DMS153 treated with DMSO at 0.1 percent for 48 hours (cell line): ENCODE results near the gene GMPPB.
"Not testable (repeated sequence)": the region's sequence is repeated elsewhere in the genome, so short reads cannot be mapped to it uniquely, and the experiment has no call there.

ENCODE experiments used
- DNase-seq: peaks from one replicate; lab custom pipeline; 2025; ENCODE audit not compliant: unreplicated experiment; lab: John Stamatoyannopoulos, UW

The GMPPB gene

DNA sequence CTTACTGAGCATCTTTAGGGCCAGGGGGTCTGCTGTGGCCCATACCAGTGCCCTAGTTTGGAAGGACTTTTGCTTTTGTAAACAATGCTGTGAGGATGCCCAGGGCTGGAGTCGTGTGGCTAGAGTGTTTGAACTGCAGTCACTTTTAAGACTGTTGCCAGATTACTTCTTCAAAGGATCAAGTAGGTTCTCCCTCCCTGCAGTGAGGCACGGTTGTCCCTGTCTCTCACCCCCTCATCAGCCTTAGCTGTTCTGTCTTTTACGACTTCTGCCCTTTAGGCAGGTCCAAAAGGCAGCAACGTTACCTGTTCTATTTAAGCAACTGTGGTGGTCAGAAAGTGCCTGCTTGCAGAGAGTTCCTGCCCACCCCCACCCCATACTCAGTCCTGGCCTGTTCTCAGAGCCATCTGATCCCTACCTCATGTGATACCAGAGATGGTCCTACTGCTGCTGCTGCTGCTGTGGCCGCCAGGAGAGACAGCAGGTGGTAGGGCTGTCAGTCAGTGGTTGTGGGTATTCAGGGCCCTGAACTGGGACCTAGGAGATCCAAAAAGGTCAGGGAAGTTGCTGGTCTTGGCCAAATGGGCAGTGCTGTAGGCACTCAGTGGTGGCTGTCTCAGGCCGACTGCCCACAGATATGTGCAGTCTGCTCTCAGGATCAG is 29.2 kb downstream of the GMPPB start:
- DNase-seq, result not testable (repeated sequence)

DNA sequence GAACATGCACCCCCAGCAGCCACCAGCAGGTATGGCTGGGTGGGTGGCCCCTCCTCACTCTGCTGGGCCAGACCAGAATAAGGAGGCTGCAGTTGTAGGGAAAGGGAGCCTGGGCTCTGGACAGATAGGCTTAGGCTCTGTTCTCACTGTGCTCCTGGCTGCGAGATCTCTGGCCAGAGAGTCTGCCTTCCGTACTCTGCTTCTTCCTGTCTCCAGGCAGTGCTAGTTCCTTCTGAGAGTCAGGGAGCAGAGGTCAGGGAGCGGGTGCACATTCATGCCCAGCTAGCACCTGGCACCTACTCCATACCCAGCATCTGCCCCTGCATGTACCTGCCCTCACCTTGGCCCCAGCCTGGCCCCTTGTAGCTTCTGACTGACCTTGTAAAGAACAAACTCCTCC is 32.3 kb downstream of the GMPPB start:
- not testable (repeated sequence) for DNase-seq

DNA sequence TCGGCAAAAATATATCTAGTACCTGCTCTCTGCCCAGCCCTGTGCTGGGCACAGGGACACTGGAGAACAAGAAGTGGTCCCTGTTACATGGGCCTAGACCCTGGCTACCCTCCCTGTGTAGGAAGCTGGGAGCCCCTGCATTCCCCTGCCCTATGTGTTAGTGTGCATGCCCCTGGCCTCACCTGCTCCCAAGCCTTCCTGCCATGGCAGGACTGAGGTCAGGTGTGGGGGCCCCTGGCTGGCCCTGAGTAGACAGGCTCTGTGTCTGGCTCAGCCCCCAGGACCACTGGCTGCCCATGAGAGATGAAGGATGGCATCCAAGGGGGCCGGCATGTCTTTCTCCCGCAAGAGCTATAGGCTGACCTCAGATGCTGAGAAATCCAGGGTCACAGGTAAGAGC is 32.9 kb downstream of the GMPPB start:
- not testable (repeated sequence) for DNase-seq

DNA sequence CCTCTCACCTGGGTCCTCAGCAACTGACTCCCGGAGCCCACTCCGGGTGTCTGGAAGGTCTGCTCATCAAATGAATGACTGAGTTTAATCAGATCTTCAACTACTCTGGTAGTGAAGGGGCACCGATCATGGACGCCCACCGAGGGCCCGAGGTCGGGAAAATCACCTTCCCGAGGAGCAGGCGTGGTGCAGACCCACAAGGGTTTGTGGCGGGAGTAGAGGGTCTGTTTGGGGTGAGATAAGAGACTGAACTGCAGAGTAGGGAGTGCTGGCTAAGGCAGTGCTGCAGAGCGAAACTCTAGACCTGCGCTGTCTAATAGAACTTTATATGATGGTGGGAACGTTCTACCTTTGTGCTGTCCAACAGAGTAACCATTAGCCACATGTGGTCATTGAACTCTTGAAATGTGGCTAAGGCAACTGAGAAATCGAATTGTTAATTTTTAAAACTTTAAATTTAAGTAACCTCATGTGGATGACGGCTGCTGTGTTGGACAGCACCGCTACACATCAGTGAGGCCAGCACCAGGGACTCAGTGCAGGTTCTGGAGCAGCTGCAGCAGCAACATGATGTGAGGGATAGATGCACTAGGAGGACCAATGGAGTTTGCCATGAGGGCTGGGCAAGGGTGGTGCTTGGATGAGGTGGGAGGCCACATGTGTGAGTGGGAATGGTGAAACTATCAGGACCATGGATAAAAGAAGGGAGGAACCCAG is 33.7 kb downstream of the GMPPB start:
- not testable (repeated sequence) for DNase-seq

DNA sequence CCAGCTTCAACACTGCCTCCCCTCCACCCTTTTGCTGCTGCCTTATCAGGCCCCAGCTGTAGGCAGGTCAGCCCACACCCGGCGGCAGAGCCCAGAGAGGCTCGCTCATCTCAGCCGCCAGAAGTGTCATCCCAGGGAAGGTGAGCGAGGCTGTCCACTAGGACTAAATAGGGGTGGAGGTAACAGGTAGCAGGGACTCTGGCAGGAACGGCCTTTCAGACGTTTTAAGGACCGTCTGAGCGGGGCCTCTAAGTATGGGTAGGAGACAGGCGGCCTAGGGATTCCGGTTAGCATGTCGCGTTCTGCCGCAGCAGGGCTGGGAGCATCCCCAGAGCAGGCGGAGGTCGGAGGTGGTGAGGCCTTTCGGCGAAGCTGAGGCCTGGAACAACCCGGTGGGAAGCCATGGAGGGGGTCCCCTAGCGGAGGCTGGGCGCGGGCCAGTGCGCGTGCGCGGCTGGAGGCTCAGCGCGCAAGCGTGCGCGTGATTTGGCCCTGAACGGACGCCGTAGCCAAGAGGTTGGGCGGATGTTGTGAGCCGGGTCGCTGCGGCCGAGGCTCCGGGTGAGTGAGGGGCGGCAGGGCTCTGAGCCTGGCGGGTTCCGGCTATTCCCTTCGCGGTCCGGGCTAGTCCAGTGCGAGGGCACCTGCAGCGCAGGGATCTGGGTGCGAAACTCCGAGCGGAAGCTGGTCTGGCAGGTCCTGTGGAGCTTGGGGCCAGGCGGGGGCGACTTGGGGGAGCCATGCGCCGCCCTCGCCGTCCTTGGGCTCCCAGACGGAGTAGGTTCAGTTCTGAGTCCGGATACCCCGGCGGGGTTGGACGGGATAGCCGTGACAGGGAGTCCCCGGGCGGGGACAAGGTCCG is 34.5 kb downstream of the GMPPB start, which contains the start of the genes MST1 and RNF123:
TSS of gene MST1 (minus strand) at position 429 of the 862 bp plus-strand sequence. CDS start 783 bp downstream, outside the sequence.
TSS of gene RNF123 (plus strand) at position 512 of the 862 bp plus-strand sequence. CDS start 1,609 bp downstream, outside the sequence.
- no peak for DNase-seq

DNA sequence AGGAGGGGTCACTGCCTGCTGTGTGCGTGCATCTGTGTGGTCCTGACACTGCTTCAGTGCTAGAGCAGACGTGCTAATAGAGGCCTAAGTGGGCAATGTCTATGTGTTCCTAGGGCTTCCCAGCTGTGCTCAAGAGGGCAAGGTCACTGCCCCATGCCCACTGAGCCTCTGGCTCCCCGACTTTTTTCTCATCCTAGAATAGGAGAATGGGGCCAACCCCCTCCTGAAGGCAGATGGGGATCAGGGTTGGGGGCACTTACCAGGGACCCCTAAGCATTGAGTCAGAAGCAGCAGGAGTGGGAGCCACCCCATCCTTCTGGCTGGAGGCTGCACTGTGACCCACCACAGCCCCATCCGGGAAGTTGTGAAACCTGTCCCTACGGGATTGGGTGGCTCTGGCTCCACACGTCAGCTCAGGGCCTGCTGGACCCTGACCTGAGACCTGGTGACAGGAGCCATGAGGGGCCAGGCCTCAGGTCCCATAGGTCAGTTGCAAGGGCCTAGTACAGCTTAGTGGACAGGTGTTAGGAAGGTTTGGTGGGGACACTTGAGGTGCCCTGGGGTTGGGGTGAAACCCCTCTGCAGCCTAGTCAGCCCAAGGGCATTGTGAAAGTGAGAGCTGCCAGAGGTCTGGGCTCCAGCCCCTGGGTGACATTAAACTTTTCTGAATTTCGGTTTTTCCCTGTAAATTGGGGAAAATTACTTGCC is 35.3 kb downstream of the GMPPB start:
- DNase-seq, result not testable (repeated sequence)

DNA sequence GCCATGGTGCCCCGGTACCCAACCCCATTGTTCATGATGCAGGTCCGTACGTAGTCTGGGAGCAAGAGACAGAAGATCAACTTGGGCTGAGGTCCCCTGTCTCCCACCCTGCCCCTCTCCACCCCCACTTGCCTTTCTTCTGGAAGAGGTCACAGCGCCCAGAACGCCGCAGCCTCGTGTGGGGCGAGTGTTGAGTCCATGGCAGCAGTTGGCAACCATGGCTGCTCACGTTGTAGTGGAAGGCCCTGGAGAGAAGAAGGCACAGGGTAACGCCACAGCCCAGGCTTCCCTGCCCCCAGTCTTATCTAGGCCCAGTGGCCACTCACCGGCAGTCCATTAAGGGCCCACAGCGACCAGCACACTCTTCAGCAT is 36.3 kb downstream of the GMPPB start:
- DNase-seq, result not testable (repeated sequence)

DNA sequence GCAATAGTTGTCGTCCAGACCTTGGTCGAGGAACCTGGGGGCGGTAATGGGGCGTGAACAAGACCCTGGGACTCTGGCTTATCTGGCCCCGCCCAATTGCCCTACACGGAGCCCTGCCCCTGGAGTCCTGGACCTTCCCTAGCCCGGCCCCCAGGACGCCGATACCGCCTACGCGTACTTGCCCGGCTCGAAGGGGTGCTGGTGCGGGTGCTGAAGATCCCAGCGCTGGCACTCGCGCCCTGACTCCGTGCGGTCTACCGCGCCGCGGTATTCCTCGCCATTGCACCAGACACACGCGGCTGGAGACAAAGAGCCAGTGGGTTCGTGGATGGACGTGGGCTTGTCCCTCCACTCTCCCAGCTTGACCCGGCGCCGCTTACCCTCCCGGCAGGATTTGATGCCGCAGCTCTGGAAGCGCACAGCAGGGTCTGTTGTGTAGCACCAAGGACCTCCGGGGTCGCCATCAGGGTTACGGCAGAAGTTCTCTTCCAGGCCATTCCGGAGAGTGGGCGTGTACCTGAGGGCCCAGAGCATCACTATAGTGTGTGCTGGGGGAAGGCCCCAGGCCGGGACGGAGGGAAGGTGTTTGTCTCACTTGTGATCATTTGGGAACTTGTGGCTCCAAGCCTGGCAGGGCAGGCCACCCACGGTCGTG is 36.9 kb downstream of the GMPPB start:
- not testable (repeated sequence) for DNase-seq

DNA sequence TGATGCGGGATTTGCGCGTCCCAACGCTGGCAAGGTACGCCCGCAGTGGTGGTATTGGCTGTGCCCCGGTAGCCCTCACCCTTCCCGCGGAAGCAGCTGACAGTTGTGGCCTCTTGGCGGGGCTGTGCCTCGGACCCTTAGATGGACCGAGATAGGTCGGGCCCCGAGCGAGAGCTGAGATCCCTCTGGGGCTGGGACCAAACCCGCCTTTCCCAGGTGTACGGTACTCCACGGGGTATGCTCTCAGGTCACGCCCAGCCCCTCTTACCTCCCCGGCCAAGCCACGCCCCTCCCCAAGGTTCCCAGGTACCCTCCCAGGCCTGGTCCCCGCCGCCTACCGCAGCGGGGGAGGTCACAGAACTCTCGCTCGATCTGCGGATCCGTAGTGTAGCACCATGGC is 37.4 kb downstream of the GMPPB start:
- not testable (repeated sequence) for DNase-seq

DNA sequence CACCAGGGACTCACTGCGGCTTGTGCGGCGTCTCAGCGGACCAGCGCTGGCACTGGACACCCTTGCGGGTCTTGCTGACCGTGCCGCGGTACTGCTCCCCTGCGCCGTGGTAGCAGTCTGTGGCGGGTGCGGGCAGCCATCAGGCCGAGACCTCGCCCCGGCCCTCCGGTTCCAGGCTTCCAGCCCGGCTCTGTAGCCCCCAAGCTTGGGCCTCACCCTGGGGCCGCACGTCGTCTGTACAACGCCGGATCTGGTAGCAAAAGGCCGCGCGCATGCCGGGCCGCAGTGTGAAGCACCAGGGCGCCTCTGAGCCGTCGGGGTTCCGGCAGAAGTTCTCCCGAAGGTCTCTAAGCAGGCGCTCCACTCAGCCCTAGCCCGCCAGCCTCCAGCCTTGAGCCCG is 37.9 kb downstream of the GMPPB start:
- not testable (repeated sequence) for DNase-seq

DNA sequence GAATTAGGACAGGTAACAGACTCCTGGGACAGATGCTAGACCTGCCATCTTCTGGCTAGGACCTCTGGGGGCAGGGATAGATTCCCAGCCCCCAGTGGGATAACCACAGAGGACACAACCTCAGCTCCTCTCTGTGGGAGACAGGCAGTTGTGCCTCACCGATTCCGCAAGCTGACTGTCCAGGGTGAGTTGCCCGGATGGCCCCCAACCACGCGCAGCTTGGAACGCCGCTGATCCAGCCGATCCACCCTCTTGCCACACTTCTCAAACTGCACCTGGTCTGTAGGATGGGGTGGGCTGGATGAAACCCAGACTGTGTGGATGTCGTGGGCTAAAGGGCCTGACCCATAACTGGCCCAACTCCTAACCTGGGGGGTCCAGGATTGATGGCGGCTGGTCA is 38.6 kb downstream of the GMPPB start:
- DNase-seq, result not testable (repeated sequence)

DNA sequence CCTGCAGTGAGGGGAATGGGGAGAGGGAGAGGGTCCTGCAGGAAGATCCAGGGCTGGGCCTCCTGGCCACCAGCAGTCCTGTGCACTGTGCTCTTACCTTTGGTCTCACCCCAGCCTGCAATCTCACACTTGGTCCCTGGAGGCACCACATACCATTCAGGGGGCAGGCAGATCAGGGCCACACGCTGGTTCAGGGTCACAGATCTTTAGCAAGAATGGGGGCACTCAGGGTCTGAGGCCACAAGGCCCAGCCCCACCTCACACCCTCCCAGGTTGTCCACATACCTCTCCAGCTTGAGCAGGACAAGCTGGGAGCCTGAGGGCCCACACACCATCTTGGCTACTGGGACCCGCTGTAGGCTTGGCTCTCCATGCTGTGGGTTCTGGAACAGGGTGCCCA is 39.3 kb downstream of the GMPPB start:
- DNase-seq, result not testable (repeated sequence)

DNA sequence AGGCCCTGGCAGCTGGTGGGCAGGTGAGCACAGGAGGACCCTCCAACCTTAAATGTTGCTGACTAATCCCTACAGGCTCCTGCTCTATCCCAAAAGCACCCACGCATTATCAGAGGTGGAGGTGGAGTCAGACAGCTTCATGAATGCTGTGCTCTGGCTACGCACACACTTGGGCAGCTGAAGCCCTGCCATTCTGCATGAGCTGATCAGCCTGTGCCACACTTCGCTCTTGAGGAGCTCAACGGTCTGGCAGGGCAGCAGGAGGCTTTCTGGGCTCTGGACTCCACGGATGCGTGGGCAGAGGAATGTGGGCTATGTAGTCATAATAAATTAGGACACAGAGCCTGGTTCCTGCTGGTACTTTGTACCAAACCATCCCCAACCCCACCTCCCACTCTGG is 40.6 kb downstream of the GMPPB start:
- DNase-seq, result no peak

DNA sequence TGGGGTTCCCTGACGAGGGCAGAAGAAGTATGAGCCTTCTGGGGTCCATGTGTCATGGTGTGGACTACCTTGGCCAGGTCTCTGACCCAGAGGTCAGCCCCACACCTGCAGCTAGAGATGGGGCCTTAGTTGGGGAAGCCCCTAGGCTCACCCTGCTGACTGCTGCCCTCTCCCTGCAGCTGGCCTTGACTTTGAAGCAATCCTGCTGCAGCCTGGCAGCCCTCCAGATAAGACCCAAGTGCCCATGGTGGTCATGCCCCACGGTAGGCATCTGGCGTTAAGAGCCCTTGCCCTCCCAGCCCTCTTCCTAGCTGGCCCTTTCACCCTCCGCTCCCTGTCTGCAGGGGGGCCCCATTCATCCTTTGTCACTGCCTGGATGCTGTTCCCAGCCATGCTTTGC is 42.2 kb downstream of the GMPPB start:
- no peak for DNase-seq

DNA sequence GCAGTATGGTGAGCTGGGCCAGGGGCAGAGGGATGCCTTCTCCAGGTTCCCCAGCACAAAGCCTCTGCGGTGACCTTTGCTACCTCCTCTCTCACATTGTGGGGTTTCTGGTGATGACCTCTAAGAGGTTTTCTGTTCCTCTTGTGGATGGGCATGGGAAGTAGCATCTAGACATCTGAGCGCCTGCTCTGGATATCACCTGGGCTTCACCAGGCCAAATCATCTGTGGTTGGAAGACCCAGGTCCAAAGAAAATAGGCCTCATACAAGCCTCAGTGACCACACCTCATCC is 42.6 kb downstream of the GMPPB start:
- DNase-seq, result no peak

DNA sequence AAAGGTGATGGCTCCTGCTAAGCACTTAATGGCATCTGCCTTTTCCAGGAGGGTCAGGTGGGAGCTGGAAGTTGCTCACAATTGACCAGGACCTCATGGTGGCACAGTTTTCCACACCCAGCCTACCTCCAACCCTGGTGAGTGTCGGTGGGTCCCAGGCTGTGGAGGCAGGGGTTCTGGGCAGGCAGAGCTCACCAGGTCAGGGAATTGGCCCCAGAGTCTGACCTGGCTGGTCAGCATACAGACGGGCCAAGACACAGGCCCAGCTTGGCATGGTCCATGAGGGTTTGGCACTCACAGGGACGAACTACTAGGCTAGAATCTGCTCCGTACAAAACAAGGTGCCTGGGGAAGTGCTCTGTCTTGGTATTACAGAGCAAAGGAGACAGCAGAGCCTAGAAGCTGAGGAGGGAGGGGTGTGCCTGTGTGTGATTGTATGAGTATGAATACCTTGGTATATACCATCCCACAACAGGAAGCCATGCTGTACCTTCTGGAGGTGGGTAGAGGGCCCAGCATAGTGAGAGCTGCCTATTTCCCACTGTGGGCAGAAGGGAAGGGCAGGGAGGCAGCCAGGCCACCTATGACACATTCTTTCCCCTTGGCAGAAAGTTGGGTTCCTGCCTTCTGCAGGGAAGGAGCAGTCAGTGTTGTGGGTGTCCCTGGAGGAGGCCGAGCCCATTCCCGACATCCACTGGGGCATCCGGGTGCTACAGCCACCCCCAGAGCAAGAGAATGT is 43.1 kb downstream of the GMPPB start:
- no peak for DNase-seq

DNA sequence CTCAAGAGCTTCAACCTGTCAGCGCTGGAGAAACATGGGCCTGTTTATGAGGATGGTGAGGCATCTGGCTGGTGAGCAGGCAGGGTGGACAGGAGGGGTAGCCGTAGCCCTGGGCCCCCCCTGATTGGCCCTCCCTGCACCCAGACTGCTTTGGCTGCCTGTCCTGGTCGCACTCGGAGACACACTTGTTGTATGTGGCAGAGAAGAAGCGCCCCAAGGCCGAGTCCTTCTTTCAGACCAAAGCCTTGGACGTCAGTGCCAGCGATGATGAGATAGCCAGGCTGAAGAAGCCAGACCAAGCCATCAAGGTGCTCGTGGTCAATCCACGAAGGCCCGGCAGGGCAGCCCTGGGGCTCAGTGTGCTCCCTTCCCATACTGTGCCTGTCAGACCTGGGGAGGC is 47.8 kb downstream of the GMPPB start:
- no peak for DNase-seq

DNA sequence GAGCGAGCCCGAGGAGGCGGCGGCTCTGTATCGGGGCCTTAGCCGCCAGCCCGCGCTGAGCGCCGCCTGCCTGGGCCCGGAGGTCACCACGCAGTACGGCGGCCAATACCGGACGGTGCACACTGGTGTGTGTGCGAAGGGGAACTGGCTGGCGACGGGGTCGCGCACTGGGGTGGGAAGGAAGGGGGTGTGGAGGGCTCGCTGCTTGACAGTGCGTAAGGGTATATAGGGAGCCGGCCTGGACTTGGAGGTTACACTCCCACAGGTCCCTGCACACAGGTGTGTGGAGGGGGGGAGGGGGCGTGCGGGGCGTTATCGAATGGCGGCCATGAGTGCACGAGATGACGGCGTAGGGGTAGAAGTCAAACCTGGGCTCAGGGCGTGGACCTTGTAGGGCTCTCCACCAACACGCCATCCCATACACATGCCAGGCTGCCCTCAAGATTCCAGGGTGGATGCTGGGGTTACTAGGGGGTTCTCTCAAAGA is 49.2 kb downstream of the GMPPB start:
- DNase-seq, result no peak

DNA sequence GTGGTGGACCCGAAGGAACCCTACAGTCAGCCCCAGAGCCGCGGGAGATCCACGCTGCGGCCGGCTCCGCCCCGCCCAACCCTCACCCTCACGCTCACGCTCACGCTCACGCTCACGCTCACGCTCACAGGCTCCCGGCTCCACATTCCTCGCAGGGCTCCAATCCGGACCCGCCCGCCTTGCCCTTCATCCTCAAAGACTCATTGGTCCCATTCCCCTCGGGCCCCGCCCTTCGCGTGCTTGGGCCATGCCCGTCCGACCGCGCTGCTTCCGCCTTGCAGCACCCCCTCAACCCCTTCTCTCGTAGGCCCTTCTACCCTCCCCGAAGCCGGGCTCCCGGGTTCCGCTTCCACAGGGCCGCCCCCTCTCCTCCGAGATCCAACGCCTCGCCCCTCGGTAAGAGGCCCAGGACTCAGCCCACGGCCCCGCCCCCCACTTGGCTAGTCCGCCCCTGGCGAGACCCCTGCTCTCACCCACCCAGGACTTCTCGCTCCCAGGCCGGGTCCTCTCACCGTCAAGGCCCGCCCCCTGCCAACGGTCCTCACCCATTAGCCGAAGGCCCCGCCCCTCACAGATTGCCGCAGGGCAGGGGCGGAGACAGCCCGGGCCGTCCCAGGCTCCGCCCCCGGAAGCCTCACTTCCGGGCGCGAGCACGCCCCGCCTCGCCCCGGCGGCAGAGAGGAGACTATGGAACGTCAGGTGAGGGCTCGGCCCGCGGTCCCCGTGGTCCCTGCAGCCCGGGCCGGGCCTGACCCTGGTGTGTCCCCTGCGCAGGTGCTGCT is 49.8 kb downstream of the GMPPB start, which contains the start of gene APEH:
TSS of gene APEH (plus strand) at position 637 of the 782 bp plus-strand sequence. CDS start at position 688, 51 bp downstream.
- DNase-seq, result no peak
